Loucy (cell line): Measurements from ENCODE around the gene COL6A1.

Source experiments
- EZH2phosphoT487 ChIP-seq: fragments of 200-600 bp; IDR thresholded peaks from 2 replicates; pipeline ENCODE4 v1.6.1; 2018; ENCODE audit warnings: antibody characterized with exemption, mild to moderate bottlenecking, moderate library complexity, borderline replicate concordance
- TF ChIP-seq, protein P1 (sequence below): fragments of 200-600 bp; sonication (generic); conservative IDR thresholded peaks from 2 replicates; pipeline ENCODE4 v1.5.1; 2014; ENCODE audit warnings: mild to moderate bottlenecking, antibody characterized with exemption, low read length

DNA sequence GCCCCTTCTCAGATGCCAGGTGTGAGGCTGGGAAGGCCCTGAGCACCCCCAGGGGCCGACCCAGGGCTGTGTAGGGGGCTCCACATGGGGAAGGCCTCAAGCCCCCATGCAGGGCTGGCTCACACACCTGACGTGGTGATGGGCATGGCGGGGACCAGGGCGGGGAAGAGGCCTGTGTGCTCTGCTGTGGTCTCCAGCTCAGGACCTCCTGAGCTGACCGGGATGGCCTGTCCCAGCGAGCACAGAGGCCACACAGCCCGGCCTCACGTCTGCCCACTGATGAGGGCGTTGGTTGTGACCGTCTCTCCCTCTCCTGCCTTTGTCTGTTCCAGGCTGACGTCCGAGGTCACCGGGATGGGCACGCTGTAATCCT is 40.2 kb upstream of the COL6A1 start:
- TF ChIP-seq, protein P1, sequence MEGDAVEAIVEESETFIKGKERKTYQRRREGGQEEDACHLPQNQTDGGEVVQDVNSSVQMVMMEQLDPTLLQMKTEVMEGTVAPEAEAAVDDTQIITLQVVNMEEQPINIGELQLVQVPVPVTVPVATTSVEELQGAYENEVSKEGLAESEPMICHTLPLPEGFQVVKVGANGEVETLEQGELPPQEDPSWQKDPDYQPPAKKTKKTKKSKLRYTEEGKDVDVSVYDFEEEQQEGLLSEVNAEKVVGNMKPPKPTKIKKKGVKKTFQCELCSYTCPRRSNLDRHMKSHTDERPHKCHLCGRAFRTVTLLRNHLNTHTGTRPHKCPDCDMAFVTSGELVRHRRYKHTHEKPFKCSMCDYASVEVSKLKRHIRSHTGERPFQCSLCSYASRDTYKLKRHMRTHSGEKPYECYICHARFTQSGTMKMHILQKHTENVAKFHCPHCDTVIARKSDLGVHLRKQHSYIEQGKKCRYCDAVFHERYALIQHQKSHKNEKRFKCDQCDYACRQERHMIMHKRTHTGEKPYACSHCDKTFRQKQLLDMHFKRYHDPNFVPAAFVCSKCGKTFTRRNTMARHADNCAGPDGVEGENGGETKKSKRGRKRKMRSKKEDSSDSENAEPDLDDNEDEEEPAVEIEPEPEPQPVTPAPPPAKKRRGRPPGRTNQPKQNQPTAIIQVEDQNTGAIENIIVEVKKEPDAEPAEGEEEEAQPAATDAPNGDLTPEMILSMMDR, result no peak
- no peak for TF ChIP-seq EZH2phosphoT487
